Liver (tissue), 9 donors: Measurements from ENCODE around the gene TNS1. TPM values are rescaled to one million over a fixed set of nuclear protein-coding genes. Genes with fewer than 3 reads are reported as not detected.

ENCODE experiments used
- DNase-seq: peaks from one replicate; pipeline ENCODE4 v3.0.0-alpha.2; 2017; ENCODE audit warnings: low spot score
- H3K27ac ChIP-seq, 2 donors: one replicate each; pipeline ENCODE4 v1.7.0; 2013; ENCODE audit warnings: inconsistent platforms in 2 of 2, low read length in 2 of 2, control low read depth in 1 of 2, low read depth in 1 of 2, mild to moderate bottlenecking in 1 of 2
- H3K27me3 ChIP-seq, 4 donors: one replicate each; pipeline versions ENCODE4 v1.6.1 to v1.7.0; 2013; ENCODE audit warnings: low read length in 3 of 4, inconsistent platforms in 1 of 4, mild to moderate bottlenecking in 1 of 4, moderate library complexity in 1 of 4; ENCODE audit not compliant: control insufficient read depth in 4 of 4, insufficient read depth in 4 of 4
- H3K36me3 ChIP-seq, 4 donors: one replicate each; pipeline versions ENCODE4 v1.6.1 to v1.7.0; 2013; ENCODE audit warnings: low read length in 3 of 4, mild to moderate bottlenecking in 3 of 4, low read depth in 1 of 4, moderate library complexity in 1 of 4; ENCODE audit not compliant: control insufficient read depth in 4 of 4, insufficient read depth in 3 of 4
- H3K4me1 ChIP-seq, 4 donors: one replicate each; pipeline versions ENCODE4 v1.6.1 to v1.7.0; 2013; ENCODE audit warnings: low read length in 3 of 4, mild to moderate bottlenecking in 3 of 4, moderate library complexity in 1 of 4; ENCODE audit not compliant: control insufficient read depth in 4 of 4, insufficient read depth in 4 of 4
- H3K4me3 ChIP-seq, 3 donors: one replicate each; pipeline versions ENCODE4 v1.6.1 to v1.7.0; 2013; ENCODE audit warnings: low read length in 3 of 3, control low read depth in 1 of 3, low read depth in 1 of 3, mild to moderate bottlenecking in 1 of 3
- H3K9ac ChIP-seq, 2 donors: one replicate each; pipeline ENCODE4 v1.7.0; 2013; ENCODE audit warnings: low read length in 2 of 2, mild to moderate bottlenecking in 2 of 2, moderate library complexity in 2 of 2, control low read depth in 1 of 2, low read depth in 1 of 2
- H3K9me3 ChIP-seq, 4 donors: one replicate each; pipeline versions ENCODE4 v1.6.1 to v1.7.0; 2013; ENCODE audit warnings: low read length in 3 of 4; ENCODE audit not compliant: control insufficient read depth in 4 of 4
- ATF3 ChIP-seq: IDR thresholded peaks from 2 replicates; pipeline ENCODE4 v1.6.1; 2016; ENCODE audit warnings: antibody characterized with exemption
- CTCF ChIP-seq: fragments of 150-350 bp; IDR thresholded peaks from 2 replicates; pipeline ENCODE4 v1.5.1; 2017; ENCODE audit warnings: improper control_type of control experiment, low read depth, low read length; ENCODE audit not compliant: missing input control
- EGR1 ChIP-seq, 2 donors: IDR thresholded peaks; 2 replicates each; pipeline ENCODE4 v1.6.1; 2016 to 2018; ENCODE audit warnings: antibody characterized with exemption in 2 of 2, low read depth in 2 of 2
- FOXA1 ChIP-seq: IDR thresholded peaks from 2 replicates; pipeline ENCODE4 v1.6.1; 2016; ENCODE audit warnings: antibody characterized with exemption
- FOXA2 ChIP-seq: IDR thresholded peaks from 2 replicates; pipeline ENCODE4 v1.6.1; 2016; ENCODE audit warnings: antibody characterized with exemption
- GABPA ChIP-seq, 2 donors: IDR thresholded peaks in 1 of 2; conservative IDR thresholded peaks in 1 of 2; 2 replicates each; pipeline ENCODE4 v1.6.1; 2016; ENCODE audit warnings: antibody characterized with exemption in 2 of 2, mild to moderate bottlenecking in 1 of 2, moderate library complexity in 1 of 2
- HNF4A ChIP-seq, 2 donors: conservative IDR thresholded peaks; 2 replicates each; pipeline ENCODE4 v1.6.1; 2016; ENCODE audit warnings: antibody characterized with exemption in 2 of 2, mild to moderate bottlenecking in 2 of 2
- HNF4G ChIP-seq: IDR thresholded peaks from 2 replicates; pipeline ENCODE4 v1.6.1; 2016; ENCODE audit warnings: antibody characterized with exemption
- JUND ChIP-seq, 2 donors: IDR thresholded peaks; 2 replicates each; pipeline ENCODE4 v1.6.1; 2016; ENCODE audit warnings: antibody characterized with exemption in 2 of 2
- MAX ChIP-seq: IDR thresholded peaks from 2 replicates; pipeline ENCODE4 v1.6.1; 2016; ENCODE audit warnings: antibody characterized with exemption
- NR2F2 ChIP-seq: IDR thresholded peaks from 2 replicates; pipeline ENCODE4 v1.6.1; 2016; ENCODE audit warnings: antibody characterized with exemption
- RAD21 ChIP-seq, 2 donors: IDR thresholded peaks; 2 replicates each; pipeline ENCODE4 v1.6.1; 2016; ENCODE audit warnings: antibody characterized with exemption in 2 of 2, mild to moderate bottlenecking in 2 of 2
- REST ChIP-seq: IDR thresholded peaks from 2 replicates; pipeline ENCODE4 v1.6.1; 2016; ENCODE audit warnings: antibody characterized with exemption, mild to moderate bottlenecking
- RXRA ChIP-seq, 2 donors: IDR thresholded peaks; 2 replicates each; pipeline ENCODE4 v1.6.1; 2017 to 2018; ENCODE audit warnings: antibody characterized with exemption in 2 of 2, mild to moderate bottlenecking in 1 of 2
- SP1 ChIP-seq: IDR thresholded peaks from 2 replicates; pipeline ENCODE4 v1.6.1; 2018; ENCODE audit warnings: antibody characterized with exemption, mild to moderate bottlenecking
- TAF1 ChIP-seq: conservative IDR thresholded peaks from 2 replicates; pipeline ENCODE4 v1.6.1; 2016; ENCODE audit warnings: antibody characterized with exemption, mild to moderate bottlenecking
- YY1 ChIP-seq: IDR thresholded peaks from 2 replicates; pipeline ENCODE4 v1.6.1; 2016; ENCODE audit warnings: antibody characterized with exemption, mild to moderate bottlenecking
- ZBTB33 ChIP-seq: IDR thresholded peaks from 2 replicates; pipeline ENCODE4 v1.6.1; 2016; ENCODE audit warnings: antibody characterized with exemption
- WGBS: extraction: QIAGEN DNeasy Blood & Tissue Kit; methylation state at CpG from one replicate; pipeline ENCODE4 v1.1.7; 2013; 5-methylcytosine and 5-hydroxymethylcytosine counted together
- polyA plus RNA-seq, 2 donors: library from polyadenylated mRNA; stranded (reverse) in 1 of 2; unstranded in 1 of 2; fragments of 200-250 nt in 1 of 2; fragments of >200 nt in 1 of 2; fragmentation: Nextera tagmentation in 1 of 2; extraction: Ambion mirVana in 1 of 2; gene quantifications; one replicate each; pipeline versions ENCODE4 v1.2.1 to v1.2.3, GENCODE V29; 2013 to 2015
- total RNA-seq, 2 donors: library from RNA; depleted of rRNA; stranded (reverse); fragments of >200 nt; gene quantifications; one replicate each; pipeline ENCODE4 v1.2.3, GENCODE V29; 2014
- donor health status: healthy.
- donor health status: healthy.
- donor health status: healthy.
- donor health status: healthy.
- donor health status: healthy.

The TNS1 gene
- total and polyA plus RNA-seq, 4 donors = 16.3 to 128 (median 57.3) TPM

GRCh38 chr2:217836901-217837491, 165.8 kb downstream of the TNS1 start:
- H3K9me3 ChIP-seq = no peaks in the 10 kb centered on the region
- WGBS = 77% methylated on average over 9 of the region's 9 CpGs
- TF ChIP-seq NR2F2 (peak; percentile 67), JUND (IDR thresholded peaks at IDR 0.05) (no peak)
- no peak for DNase-seq
- H3K36me3 ChIP-seq = peaks cover 9 to 60% (median 30%) of the 10 kb centered on the region in 4 donors
- no peak overlapping the region for H3K9ac ChIP-seq
- no peaks in the 10 kb centered on the region for H3K27me3 ChIP-seq
- H3K4me1 ChIP-seq = peaks cover 0 to 5% (median 0%) of the 10 kb centered on the region in 4 donors
- no peak overlapping the region for H3K4me3 ChIP-seq
- H3K27ac ChIP-seq = peak overlapping the region in 1 of 2 donors; percentile 50

GRCh38 chr2:217835931-217836891, 166.6 kb downstream of the TNS1 start:
- peaks cover 9 to 60% (median 34%) of the 10 kb centered on the region in 4 donors for H3K36me3 ChIP-seq
- H3K4me3 ChIP-seq = no peak overlapping the region
- H3K4me1 ChIP-seq = peaks cover 0 to 4% (median 0%) of the 10 kb centered on the region in 4 donors
- no peak for DNase-seq
- WGBS = 92% methylated on average over 18 of the region's 18 CpGs
- H3K9me3 ChIP-seq = no peaks in the 10 kb centered on the region
- peak overlapping the region in 1 of 2 donors; percentile 50 for H3K27ac ChIP-seq
- no peak overlapping the region for H3K9ac ChIP-seq
- no peaks in the 10 kb centered on the region for H3K27me3 ChIP-seq
- TF ChIP-seq YY1 = no peak
- TF ChIP-seq REST = no peak
- TF ChIP-seq HNF4G = no peak
- TF ChIP-seq JUND (IDR thresholded peaks at IDR 0.05) = no peak
- no peak for TF ChIP-seq SP1
- no peak for TF ChIP-seq CTCF
- no peak for TF ChIP-seq NR2F2
- no peak for TF ChIP-seq EGR1 (IDR thresholded peaks at IDR 0.05; ENCODE audit: low read depth in 2 of 2)
- no peak for TF ChIP-seq FOXA1
- TF ChIP-seq RAD21 (IDR thresholded peaks at IDR 0.05) = no peak
- no peak for TF ChIP-seq ZBTB33
- no peak for TF ChIP-seq ATF3
- no peak for TF ChIP-seq TAF1
- TF ChIP-seq HNF4A (conservative IDR thresholded peaks at IDR 0.05) = no peak
- TF ChIP-seq GABPA (IDR thresholded peaks at IDR 0.05 in 1 of 2, conservative IDR thresholded peaks at IDR 0.05 in 1 of 2) = no peak
- no peak for TF ChIP-seq RXRA (IDR thresholded peaks at IDR 0.05)
- TF ChIP-seq MAX = no peak
- no peak for TF ChIP-seq FOXA2
